DOHH2 (cell line): ENCODE measurements around the gene CYP27A1.

Experiments
- EZH2phosphoT487 ChIP-seq: fragments of 200-600 bp; sonication (generic); IDR thresholded peaks from 2 replicates; pipeline ENCODE4 v1.6.1; 2017; ENCODE audit warnings: borderline replicate concordance, mild to moderate bottlenecking, antibody characterized with exemption, low read length, moderate library complexity, mixed read lengths
- TF ChIP-seq, protein P1 (sequence below): fragments of 200-600 bp; sonication (generic); IDR thresholded peaks from one replicate; pipeline ENCODE4 v1.5.1; 2014; ENCODE audit warnings: antibody characterized with exemption, mild to moderate bottlenecking, low read depth, low read length; ENCODE audit not compliant: poor library complexity, severe bottlenecking

- TF ChIP-seq, protein P1, sequence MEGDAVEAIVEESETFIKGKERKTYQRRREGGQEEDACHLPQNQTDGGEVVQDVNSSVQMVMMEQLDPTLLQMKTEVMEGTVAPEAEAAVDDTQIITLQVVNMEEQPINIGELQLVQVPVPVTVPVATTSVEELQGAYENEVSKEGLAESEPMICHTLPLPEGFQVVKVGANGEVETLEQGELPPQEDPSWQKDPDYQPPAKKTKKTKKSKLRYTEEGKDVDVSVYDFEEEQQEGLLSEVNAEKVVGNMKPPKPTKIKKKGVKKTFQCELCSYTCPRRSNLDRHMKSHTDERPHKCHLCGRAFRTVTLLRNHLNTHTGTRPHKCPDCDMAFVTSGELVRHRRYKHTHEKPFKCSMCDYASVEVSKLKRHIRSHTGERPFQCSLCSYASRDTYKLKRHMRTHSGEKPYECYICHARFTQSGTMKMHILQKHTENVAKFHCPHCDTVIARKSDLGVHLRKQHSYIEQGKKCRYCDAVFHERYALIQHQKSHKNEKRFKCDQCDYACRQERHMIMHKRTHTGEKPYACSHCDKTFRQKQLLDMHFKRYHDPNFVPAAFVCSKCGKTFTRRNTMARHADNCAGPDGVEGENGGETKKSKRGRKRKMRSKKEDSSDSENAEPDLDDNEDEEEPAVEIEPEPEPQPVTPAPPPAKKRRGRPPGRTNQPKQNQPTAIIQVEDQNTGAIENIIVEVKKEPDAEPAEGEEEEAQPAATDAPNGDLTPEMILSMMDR: no peak
- TF ChIP-seq EZH2phosphoT487: no peak
Measured at GRCh38 chr2:218837495-218837894, 55.5 kb downstream of the CYP27A1 start.
